HG03025 (cell line): ENCODE results near the gene RPS14.
"Not testable (repeated sequence)": the region's sequence is repeated elsewhere in the genome, so short reads cannot be mapped to it uniquely, and the experiment has no call there.

Experiments used
- ATAC-seq: cut with Tn5 transposase; IDR thresholded peaks from one replicate; pipeline ENCODE4 v1.9.1; 2021; ENCODE audit warnings: mild to moderate bottlenecking, moderate library complexity; ENCODE audit not compliant: unreplicated experiment, low FRiP score

The RPS14 gene

DNA sequence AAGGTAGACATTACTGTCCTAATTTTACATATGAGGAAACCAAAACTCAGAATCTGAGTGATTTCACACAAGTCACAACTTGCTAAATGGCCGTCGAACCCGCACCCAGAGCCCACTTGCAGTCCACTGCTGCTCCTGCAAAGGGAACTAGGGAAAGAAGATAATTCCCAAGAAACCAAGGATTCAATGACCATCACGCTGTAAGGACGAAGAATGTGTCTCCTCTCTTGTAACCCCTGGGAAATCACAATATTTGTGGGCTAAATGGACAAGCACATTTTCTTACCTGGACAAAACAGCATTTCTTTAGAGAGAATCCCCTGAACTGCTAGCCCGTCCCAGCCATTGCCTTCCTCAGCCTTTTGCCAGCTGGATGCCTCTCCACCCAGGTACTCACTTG lies 2.4 kb downstream of the RPS14 start:
- ATAC-seq = no peak

GRCh38 chr5:150446583-150446982 lies 3.0 kb downstream of the RPS14 start:
- ATAC-seq = no peak

GRCh38 chr5:150446088-150446487 lies 3.5 kb downstream of the RPS14 start:
- no peak for ATAC-seq

DNA sequence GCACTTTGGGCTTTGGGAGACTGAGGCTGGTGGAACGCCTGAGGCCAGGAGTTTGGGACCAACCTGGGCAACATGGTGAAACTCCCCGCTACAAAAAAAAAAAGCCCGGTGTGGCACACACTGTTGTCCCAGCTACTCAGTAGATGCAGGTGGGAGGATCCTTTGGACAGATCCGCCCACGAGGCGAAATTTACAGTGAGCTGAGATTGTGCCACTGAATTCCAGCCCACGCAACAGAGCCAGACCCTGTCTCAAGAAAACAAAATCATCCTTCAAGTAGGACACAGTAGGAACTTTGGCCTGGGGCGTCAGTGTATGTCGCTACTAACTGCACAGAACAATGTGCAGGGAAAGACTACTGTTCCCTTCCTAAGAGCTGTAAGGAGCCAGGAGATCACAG lies 4.8 kb downstream of the RPS14 start:
- ATAC-seq = no peak

DNA sequence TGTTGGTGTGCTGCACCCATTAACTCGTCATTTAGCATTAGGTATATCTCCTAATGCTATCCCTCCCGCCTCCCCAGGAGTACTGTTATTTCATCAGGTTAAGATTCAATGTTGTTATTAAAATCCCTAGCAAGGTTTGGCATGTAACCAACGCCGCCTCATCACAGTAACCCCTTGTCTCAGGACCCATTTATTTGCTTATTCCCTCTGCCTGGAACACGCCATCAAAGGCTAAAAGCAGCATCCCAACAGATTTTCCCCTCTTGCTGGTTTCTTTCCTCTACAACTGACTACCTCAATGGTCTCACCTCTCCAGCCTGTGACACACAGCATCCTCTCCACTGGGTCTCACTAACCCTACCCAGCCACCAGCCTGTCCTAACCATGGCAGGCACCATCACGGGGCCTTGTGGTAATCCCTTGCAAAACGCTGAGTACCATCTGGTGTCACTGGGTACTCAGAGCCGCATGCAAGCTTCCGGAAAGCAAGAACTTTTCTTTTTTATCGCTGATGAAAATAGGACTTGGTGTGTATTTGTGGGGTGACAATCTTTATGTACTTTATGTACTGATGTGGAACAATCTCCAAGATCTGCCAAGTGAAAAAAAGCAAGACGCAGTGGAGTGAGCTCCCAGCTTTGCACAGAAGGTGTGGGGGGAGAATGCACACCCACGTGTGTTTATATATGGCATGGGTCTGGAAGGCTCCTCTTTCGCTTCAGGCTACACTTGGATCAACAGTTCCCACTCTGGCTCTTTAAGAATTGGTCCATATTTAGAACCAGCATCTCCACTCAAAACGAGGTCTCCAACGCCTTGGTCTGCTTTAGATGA lies 6.1 kb downstream of the RPS14 start:
- no peak for ATAC-seq

DNA sequence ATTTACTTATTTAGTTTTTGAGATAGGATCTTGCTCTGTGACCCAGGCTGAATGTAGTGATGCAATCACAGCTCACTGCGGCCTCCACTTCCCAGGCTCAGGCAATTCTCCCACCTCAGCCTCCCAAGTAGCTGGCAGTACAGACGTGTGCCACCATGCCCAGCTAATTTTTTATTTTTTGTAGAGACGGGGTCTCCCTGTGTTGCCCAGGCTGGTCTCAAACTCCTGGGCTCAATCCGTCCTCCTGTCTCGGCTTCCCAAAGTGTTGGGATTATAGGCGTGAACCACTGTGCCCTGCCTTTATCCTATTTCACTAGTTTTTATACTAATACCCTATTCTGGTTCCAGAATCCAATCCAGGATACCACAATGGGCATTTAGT lies 6.8 kb downstream of the RPS14 start:
- ATAC-seq = no peak

- ATAC-seq = no peak
Measured at GRCh38 chr5:150441813-150442698, 7.5 kb downstream of the RPS14 start.

DNA sequence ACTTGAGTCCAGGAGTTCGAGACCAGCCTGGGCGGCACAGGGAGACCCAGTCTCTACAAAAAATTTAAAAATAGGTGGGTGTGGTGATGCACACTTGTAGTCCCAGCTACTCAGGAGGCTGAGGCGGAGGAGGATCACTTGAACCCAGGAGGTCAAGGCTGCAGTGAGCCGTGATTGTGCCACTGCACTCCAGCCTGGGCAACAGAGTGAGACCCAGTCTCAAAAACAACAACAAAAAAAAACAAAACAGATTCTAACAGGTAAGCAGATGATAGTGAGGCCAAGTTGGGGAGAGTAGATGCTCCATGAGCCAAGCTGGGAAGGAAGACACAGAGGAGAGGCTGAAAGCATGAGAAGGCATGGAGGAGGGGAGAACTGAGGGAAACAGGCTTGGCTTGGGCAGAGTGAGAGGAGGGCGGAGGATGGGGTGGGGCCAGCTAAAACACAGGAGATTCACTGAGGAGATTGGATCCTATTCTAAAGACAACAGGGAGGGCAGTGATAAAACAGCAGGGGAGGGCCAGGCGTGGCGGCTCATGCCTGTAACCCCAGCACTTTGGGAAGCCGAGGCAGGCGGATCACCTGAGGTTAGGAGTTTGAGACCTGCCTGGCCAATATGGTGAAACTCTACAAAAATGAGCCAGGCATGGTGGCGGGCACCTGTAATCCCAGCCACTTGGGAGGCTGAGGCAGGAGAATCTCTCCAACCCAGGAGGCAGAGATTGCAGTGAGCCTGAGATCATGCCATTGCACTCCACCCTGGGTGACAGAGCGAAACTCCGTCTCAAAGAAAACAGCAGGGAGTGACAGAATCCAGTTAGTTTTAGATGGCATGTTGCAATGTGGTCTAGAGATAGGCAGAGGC lies 8.4 kb downstream of the RPS14 start:
- no peak for ATAC-seq

DNA sequence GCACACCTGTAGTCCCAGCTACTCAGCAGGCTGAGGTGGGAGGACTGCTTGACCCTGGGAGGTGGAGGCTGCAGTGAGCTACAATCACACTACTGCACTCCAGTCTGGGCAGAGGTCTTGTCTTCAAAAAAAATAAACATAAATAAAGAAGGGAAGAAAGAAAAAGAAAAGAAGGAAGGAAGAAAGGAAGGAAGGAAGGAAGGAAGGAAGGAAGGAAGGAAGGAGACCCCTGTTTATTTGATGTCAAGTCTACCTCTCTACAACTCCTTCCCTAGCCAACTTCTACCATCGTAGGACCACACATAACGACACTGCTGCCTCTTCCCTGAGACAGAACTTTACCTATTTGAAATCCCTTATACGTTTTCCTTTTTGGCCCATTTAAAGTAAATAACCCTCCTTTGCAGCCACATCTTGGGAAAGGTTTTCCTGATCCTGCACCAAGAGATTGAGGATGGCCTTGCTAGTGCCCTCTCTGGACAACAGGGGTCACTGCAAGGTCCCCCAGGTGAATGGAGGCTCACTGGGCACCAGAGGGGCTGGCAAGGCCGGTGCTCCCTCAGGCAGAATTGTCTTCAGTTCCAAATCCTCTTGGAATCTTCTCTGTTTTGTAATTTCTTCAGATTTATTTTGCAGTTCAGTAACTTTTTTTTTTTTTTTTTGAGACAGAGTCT lies 10.5 kb downstream of the RPS14 start:
- no peak for ATAC-seq

DNA sequence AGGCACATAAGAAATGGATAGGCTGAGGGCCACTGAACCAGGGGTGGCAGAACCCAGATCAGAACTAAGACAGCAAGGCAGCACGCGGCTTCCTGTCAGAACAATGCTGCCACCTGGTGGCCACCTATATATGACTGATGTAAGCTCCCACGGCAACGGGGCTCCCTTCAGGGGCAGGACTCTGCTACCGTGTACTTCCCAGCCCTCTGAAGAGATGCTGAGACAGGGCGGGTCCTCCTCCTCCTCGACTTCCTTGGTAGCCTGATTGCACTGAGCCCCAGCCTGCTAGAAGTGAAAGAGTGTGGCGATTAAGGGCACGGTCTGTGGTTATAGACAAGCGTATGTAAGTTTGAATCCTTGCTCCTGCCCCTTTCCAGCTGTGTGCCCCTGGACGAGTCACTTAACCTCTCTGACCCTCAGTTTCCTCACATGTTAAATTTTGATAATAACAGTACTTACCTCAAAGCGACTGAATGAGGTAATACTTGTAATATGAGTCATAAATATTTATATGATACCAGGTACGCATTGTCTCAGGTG lies 13.3 kb downstream of the RPS14 start:
- ATAC-seq = no peak

GRCh38 chr5:150434464-150434863 lies 15.1 kb downstream of the RPS14 start:
- ATAC-seq = no peak

GRCh38 chr5:150431574-150431973 lies 18.0 kb downstream of the RPS14 start:
- ATAC-seq = no peak

- no peak for ATAC-seq
Measured at GRCh38 chr5:150431048-150431447, 18.5 kb downstream of the RPS14 start.

GRCh38 chr5:150429410-150429873 lies 20.1 kb downstream of the RPS14 start:
- no peak for ATAC-seq

DNA sequence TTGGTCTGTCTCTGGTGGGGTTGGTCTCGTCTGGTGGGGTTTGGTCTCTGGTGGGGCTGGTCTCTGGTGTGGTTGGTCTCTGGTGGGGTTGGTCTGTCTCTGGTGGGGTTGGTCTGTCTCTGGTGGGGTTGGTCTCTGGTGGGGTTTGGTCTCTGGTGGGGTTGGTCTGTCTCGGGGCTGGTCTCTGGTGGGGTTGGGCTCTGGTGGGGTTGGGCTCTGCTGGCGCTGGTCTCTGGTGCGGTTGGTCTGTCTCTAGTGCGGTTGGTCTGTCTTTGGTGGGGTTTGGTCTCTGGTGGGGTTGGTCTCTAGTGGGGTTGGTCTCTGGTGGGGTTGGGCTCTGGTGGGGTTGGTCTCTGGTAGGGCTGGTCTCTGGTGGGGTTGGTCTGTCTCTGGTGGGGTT lies 20.6 kb downstream of the RPS14 start:
- ATAC-seq = no peak

DNA sequence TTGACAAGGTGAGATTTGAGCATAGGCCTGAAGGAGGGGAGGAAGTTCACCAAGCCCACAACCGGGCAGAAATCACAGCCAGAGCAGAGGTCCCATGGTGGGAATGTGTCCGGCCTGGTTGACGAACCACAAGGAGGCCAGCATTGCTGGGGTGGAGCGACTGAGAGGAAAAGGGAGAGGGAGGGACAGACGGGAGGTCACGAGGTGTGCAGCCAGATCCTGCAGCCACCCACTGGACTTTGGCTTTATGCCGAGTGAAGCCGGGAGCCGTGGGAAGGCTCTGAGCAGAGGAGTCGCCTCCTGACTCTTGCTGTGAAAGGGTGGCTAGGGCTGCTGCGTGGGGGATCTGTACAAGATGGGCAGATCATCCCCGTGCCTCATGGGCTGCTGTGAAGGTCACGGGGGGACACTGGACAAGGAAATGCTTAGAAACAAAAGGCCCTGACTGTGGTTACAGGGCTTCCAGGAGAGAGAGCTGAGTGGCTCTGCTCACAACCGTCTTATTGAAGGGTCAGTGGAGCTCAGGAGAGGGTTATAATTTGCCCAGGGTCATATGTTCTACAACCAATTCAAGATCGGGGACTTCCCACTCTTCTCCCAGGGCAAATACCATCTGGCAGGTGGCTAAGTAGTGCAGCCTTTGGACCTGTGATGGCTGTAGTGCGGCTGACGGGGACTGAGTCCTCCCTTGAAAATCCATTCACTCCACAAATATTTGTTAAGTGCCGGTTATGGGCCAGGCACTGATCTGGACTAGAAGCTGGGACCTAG lies 21.2 kb downstream of the RPS14 start:
- no peak for ATAC-seq

GRCh38 chr5:150426165-150426564 lies 23.4 kb downstream of the RPS14 start:
- ATAC-seq = not testable (repeated sequence)

DNA sequence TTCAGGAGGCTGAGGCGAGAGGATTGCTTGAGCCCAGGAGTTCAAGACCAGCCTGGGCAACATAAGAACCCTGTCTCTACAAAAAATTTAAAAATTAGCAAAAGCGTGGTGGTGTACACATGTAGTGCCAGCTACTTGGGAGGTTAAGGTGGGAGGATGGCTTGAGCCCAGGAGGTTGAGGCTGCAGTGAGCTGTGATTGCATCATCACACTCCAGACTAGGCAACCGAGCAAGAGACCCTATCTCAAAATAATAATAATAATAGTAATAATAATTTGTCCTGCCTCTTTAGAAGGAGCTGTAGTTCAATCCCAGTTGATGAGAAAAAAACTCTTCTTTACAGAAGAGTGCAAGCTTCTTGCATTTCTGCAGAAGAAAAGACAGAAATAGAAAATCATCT lies 26.8 kb downstream of the RPS14 start:
- no peak for ATAC-seq

DNA sequence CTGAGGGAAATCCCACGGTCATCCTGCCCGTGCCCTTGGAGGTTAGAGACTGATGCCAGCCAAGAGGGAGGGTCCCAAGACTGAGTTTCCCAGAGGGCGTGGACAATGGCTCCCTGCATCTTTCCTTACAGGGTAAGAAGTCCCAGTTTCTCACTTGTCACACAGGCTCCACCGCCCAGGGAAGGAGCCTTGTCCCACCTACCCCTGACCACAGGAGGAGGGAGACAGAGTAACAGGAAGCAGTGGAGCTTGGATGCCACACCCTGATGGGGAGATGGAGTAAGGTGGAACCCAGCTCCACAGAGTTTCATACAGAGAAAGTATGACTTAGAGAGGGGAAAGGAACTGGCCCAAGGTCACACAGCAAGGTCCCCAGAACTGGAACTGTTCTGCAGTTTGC lies 27.5 kb downstream of the RPS14 start:
- ATAC-seq = no peak
